MM.1S (cell line): ENCODE results near the gene KLF15.

ENCODE experiments used
- EZH2 ChIP-seq: fragments of 300-600 bp; sonication (generic); optimal IDR thresholded peaks from 2 replicates; pipeline ENCODE3; 2017; ENCODE audit warnings: low read depth, mild to moderate bottlenecking, antibody characterized with exemption, low read length, mixed read lengths
- EZH2phosphoT487 ChIP-seq: fragments of 300-600 bp; sonication (generic); IDR thresholded peaks from 2 replicates; pipeline ENCODE4 v1.6.1; 2018; ENCODE audit warnings: antibody characterized with exemption, low read length
- TF ChIP-seq, protein P1 (sequence below): fragments of 300-600 bp; sonication (generic); IDR thresholded peaks from 2 replicates; pipeline ENCODE4 v1.5.1; 2016; ENCODE audit warnings: antibody characterized with exemption, low read length, mixed read lengths

DNA sequence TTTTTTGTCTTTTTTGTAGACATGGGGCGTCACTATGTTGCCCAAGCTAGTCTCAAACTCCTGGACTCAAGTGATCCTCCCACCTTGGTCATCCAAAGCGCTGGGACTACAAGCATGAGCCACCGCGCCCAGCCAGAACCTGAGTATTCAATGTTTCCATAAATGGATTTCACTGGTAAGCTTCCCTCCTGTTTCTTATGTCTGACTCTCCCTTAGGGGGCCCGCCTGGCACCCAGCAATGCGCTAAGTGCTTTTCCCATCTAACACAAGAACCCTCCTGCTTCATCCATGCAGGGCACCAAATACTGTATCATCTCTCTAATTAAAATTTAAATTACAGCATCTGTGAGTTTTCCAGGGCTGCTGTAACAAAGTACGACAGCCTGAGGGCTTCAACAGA is 44.9 kb downstream of the KLF15 start:
- TF ChIP-seq, protein P1, sequence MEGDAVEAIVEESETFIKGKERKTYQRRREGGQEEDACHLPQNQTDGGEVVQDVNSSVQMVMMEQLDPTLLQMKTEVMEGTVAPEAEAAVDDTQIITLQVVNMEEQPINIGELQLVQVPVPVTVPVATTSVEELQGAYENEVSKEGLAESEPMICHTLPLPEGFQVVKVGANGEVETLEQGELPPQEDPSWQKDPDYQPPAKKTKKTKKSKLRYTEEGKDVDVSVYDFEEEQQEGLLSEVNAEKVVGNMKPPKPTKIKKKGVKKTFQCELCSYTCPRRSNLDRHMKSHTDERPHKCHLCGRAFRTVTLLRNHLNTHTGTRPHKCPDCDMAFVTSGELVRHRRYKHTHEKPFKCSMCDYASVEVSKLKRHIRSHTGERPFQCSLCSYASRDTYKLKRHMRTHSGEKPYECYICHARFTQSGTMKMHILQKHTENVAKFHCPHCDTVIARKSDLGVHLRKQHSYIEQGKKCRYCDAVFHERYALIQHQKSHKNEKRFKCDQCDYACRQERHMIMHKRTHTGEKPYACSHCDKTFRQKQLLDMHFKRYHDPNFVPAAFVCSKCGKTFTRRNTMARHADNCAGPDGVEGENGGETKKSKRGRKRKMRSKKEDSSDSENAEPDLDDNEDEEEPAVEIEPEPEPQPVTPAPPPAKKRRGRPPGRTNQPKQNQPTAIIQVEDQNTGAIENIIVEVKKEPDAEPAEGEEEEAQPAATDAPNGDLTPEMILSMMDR, result no peak
- no peak for TF ChIP-seq EZH2phosphoT487
- TF ChIP-seq EZH2, result no peak
